ENCODE data around the gene YPEL5. TPM values are rescaled to one million over a fixed set of nuclear protein-coding genes. Genes with fewer than 3 reads are reported as not detected.

YPEL5 gene
- total and polyA plus RNA-seq, 4 donors = 86.1 to 139 (median 120) TPM

DNA sequence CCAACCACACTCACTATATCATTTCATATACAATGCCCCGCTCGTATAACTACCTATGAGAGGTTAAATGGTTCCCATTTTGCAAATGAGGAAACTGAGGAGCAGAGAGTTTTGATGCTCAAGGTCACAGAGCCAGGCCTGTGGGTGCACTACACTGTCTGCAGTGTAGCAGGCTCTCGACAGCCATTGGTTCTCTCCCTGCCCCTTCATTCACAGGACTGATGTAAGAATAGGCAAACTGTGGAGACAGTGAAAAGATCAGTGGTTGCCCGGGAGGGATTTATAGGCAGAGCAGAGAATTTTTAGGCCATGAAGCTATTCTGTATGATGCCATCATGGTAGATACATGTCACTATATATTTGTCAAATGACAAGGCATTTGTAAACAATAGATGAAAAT, 45.5 kb downstream of the YPEL5 start:
- H3K4me1 ChIP-seq (ENCODE audit: control insufficient read depth, insufficient read depth, low read length) = no peaks in the 10 kb centered on the region
- no peak overlapping the region for H3K27ac ChIP-seq (ENCODE audit: low read depth, low read length)
- H3K27me3 ChIP-seq (ENCODE audit: control insufficient read depth, insufficient read depth, low read length) = no peaks in the 10 kb centered on the region
- 100% methylated on average over 2 of the region's 4 CpGs for WGBS (ENCODE audit: insufficient coverage)
- H3K36me3 ChIP-seq (ENCODE audit: control insufficient read depth, insufficient read depth, low read length) = no peaks in the 10 kb centered on the region
- no peaks in the 10 kb centered on the region for H3K9me3 ChIP-seq (ENCODE audit: control insufficient read depth, insufficient read depth, low read length)
- no peak for DNase-seq (ENCODE audit: low read depth in 4 of 6, low spot score in 6 of 6)
- H3K4me3 ChIP-seq (ENCODE audit: low read depth, low read length) = no peak overlapping the region

DNA sequence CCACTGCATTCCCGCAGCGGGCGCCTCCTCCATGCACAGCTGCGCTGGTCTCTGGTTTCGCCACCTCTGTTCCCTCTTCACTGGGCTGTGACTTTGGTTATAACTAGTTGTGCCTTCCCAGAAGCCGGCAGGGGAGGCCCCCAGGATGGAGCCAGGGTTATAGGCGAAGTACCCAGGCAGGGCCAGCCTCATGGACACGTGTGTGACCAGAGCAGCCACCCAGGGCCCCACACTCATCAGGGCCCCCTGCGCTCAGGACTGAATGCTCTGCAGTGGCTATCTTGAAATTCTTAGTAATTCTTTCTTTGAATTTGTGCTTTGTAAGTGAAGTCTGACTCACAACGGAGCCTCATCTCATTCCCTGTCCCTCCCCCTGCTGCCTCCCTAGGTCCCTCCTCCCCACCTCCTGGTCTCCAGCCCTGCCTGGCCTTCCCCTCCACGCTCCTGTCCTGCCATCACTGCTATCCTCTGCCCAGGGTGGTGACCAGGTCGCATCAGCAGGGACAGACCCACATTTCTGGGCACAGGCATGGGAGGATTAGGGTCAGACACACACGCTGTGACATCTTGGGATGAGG, 46.4 kb downstream of the YPEL5 start:
- no peaks in the 10 kb centered on the region for H3K9me3 ChIP-seq (ENCODE audit: control insufficient read depth, insufficient read depth, low read length)
- 87% methylated on average over 12 of the region's 13 CpGs for WGBS (ENCODE audit: insufficient coverage)
- no peak for DNase-seq (ENCODE audit: low read depth in 4 of 6, low spot score in 6 of 6)
- no peaks in the 10 kb centered on the region for H3K36me3 ChIP-seq (ENCODE audit: control insufficient read depth, insufficient read depth, low read length)
- H3K27me3 ChIP-seq (ENCODE audit: control insufficient read depth, insufficient read depth, low read length) = no peaks in the 10 kb centered on the region
- no peaks in the 10 kb centered on the region for H3K4me1 ChIP-seq (ENCODE audit: control insufficient read depth, insufficient read depth, low read length)
- no peak overlapping the region for H3K4me3 ChIP-seq (ENCODE audit: low read depth, low read length)
- H3K27ac ChIP-seq (ENCODE audit: low read depth, low read length) = no peak overlapping the region

DNA sequence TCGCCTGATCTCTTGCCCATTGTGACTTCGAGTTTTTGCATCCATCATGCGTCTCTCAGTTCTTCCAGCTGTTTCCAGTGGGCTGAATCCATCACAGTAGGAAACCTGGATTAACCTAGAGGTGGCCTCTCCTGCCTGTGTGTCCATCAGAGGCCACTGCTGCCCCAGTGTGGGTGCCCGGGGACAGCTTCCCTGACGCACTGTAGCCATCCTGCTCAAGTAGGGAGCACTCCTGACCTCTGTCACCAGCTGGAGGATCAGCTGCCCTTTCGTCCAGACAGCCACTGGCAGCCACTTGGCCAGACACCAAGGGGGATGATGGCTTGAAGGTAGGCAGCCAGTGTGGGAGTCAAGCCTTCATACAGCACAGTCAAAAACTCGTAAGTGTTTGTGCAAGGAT, 47.6 kb downstream of the YPEL5 start:
- H3K9me3 ChIP-seq (ENCODE audit: control insufficient read depth, insufficient read depth, low read length) = no peaks in the 10 kb centered on the region
- H3K4me3 ChIP-seq (ENCODE audit: low read depth, low read length) = no peak overlapping the region
- no peak for DNase-seq (ENCODE audit: low read depth in 4 of 6, low spot score in 6 of 6)
- H3K27ac ChIP-seq (ENCODE audit: low read depth, low read length) = no peak overlapping the region
- no peaks in the 10 kb centered on the region for H3K4me1 ChIP-seq (ENCODE audit: control insufficient read depth, insufficient read depth, low read length)
- 79% methylated on average over 7 of the region's 7 CpGs for WGBS (ENCODE audit: insufficient coverage)
- no peaks in the 10 kb centered on the region for H3K36me3 ChIP-seq (ENCODE audit: control insufficient read depth, insufficient read depth, low read length)
- H3K27me3 ChIP-seq (ENCODE audit: control insufficient read depth, insufficient read depth, low read length) = no peaks in the 10 kb centered on the region

DNA sequence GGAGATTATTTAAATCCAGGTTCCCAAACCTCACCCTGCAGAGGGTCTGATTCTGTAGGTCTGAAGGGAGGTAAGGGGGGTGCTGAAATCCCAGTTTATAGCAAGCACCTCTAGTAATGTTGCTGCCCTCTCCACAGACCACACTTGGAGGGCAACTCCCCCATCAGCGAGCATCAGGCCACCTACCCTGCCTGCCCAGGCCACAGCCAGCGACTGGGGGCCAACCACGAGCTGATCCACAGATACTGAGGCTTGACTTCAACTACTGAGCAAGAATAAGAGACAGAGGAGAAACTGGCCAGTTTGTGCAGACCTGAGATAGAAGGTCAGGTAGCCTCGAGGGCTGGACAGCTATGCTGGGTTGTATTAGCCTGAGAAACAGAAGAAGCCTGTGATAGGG, 48.2 kb downstream of the YPEL5 start:
- no peak for DNase-seq (ENCODE audit: low read depth in 4 of 6, low spot score in 6 of 6)
- Histone ChIP-seq H3K9me3 (ENCODE audit: control insufficient read depth, insufficient read depth, low read length) (no peaks in the 10 kb centered on the region), H3K4me1 (ENCODE audit: control insufficient read depth, insufficient read depth, low read length) (no peaks in the 10 kb centered on the region), H3K36me3 (ENCODE audit: control insufficient read depth, insufficient read depth, low read length) (no peaks in the 10 kb centered on the region), H3K27me3 (ENCODE audit: control insufficient read depth, insufficient read depth, low read length) (no peaks in the 10 kb centered on the region), H3K27ac (ENCODE audit: low read depth, low read length) (no peak overlapping the region), H3K4me3 (ENCODE audit: low read depth, low read length) (no peak overlapping the region)
- 92% methylated on average over 4 of the region's 4 CpGs for WGBS (ENCODE audit: insufficient coverage)

DNA sequence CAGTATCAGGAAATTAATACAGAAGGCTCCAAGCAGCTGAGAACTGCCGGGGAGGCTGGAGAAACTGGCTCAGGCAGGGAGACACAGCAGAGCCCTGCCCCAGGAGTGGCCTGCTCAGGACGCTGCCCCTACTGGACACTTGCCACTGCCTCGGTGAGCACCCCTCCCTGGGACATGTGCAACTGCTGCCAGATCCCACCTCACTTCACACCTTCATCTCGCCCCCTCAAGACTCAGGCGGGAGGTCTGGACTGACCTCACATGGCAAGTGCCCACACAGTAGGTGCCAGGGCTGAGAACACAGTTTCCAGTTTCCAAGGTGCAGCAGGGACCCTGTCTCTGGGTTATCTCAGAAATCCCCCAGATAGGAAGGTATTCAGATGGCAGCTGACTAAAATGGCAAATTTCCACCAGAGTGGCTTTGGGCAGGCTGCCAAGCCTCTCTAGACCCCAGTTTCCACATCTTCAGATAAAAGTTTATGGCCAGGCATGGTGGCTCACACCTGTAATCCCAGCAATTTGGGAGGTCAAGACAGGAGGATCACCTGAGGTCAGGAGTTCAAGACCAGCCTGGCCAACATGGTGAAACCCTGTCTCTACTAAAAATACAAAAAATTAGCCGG, 50.9 kb downstream of the YPEL5 start:
- WGBS (ENCODE audit: insufficient coverage) = 83% methylated on average over 5 of the region's 6 CpGs

DNA sequence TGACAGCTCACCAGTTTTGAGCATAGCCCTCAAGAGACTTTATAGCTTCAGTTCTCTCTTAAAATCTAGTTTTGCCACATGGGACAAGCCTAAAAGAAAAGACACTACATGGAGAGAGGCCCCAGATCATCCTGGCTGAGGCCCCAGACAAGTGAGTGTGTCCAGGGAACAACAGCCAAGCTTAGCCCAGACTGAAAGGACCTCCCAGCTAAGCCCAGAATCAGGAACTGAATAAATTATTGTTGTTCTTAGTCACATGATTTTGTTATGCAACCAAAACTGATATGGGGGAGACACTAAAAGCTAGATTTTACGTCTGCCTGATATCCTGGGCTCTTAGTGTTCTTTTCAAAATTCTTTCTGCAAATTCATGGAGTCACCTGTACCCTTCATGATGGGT, 55.2 kb downstream of the YPEL5 start:
- Histone ChIP-seq H3K4me1 (ENCODE audit: control insufficient read depth, insufficient read depth, low read length) (no peaks in the 10 kb centered on the region), H3K36me3 (ENCODE audit: control insufficient read depth, insufficient read depth, low read length) (no peaks in the 10 kb centered on the region), H3K4me3 (ENCODE audit: low read depth, low read length) (no peak overlapping the region), H3K27ac (ENCODE audit: low read depth, low read length) (no peak overlapping the region), H3K27me3 (ENCODE audit: control insufficient read depth, insufficient read depth, low read length) (no peaks in the 10 kb centered on the region), H3K9me3 (ENCODE audit: control insufficient read depth, insufficient read depth, low read length) (no peaks in the 10 kb centered on the region)
- WGBS (ENCODE audit: insufficient coverage) = no CpG with 5 or more reads among the region's 1 CpG
- peak in 1 of 6 donors; percentile 50 for DNase-seq (ENCODE audit: low read depth in 4 of 6, low spot score in 6 of 6)

More for the DNA sequence above, 50.9 kb downstream of the YPEL5 start:
- Histone ChIP-seq H3K4me3 (ENCODE audit: low read depth, low read length) (no peak overlapping the region), H3K9me3 (ENCODE audit: control insufficient read depth, insufficient read depth, low read length) (no peaks in the 10 kb centered on the region), H3K27me3 (ENCODE audit: control insufficient read depth, insufficient read depth, low read length) (no peaks in the 10 kb centered on the region), H3K4me1 (ENCODE audit: control insufficient read depth, insufficient read depth, low read length) (no peaks in the 10 kb centered on the region), H3K36me3 (ENCODE audit: control insufficient read depth, insufficient read depth, low read length) (no peaks in the 10 kb centered on the region), H3K27ac (ENCODE audit: low read depth, low read length) (no peak overlapping the region)
- no peak for DNase-seq (ENCODE audit: low read depth in 4 of 6, low spot score in 6 of 6)

DNA sequence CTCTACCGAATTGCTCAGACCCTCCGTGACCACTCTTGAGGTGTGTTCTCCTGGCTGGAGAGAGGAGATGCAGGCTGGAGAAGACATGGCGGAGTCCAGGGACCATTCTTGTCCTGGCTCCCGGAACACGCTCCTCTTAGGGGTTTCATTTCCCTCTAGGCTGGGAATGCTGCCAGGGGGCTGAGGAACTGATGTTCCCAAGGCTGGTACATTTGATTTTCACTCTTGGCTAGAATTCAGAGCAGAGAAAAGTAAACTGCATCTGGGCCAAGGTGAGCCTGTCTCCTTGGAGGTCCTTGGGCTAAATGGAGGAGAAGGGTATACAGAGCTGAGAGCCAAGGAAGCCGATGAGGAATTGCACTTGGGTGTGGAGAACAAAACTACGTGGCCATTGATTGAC, 56.3 kb downstream of the YPEL5 start:
- no peaks in the 10 kb centered on the region for H3K27me3 ChIP-seq (ENCODE audit: control insufficient read depth, insufficient read depth, low read length)
- 97% methylated on average over 7 of the region's 7 CpGs for WGBS (ENCODE audit: insufficient coverage)
- no peaks in the 10 kb centered on the region for H3K4me1 ChIP-seq (ENCODE audit: control insufficient read depth, insufficient read depth, low read length)
- H3K36me3 ChIP-seq (ENCODE audit: control insufficient read depth, insufficient read depth, low read length) = no peaks in the 10 kb centered on the region
- no peak overlapping the region for H3K4me3 ChIP-seq (ENCODE audit: low read depth, low read length)
- no peak overlapping the region for H3K27ac ChIP-seq (ENCODE audit: low read depth, low read length)
- DNase-seq (ENCODE audit: low read depth in 4 of 6, low spot score in 6 of 6) = no peak
- no peaks in the 10 kb centered on the region for H3K9me3 ChIP-seq (ENCODE audit: control insufficient read depth, insufficient read depth, low read length)

DNA sequence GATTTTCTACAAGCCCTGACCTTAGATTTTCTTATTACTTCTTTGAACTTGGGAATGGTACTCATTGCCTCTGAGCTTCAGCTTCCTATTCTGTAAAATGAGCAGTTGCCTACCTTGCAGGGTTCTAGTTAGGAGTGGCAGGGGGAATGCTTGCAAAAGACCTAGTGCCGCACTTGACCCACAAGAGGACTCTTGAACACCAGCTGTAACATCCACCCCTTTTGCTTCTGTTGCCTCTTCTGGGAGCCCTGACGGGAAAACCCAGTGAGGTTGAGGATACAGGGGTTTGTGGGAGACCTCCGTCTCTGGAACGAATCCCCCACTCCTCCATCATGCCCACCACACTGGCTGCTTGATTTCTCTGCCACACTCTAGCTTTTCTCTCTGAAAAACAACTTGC, 57.5 kb downstream of the YPEL5 start:
- no peak overlapping the region for H3K4me3 ChIP-seq (ENCODE audit: low read depth, low read length)
- DNase-seq (ENCODE audit: low read depth in 4 of 6, low spot score in 6 of 6) = no peak
- H3K27ac ChIP-seq (ENCODE audit: low read depth, low read length) = no peak overlapping the region
- no peaks in the 10 kb centered on the region for H3K9me3 ChIP-seq (ENCODE audit: control insufficient read depth, insufficient read depth, low read length)
- H3K27me3 ChIP-seq (ENCODE audit: control insufficient read depth, insufficient read depth, low read length) = no peaks in the 10 kb centered on the region
- no peaks in the 10 kb centered on the region for H3K36me3 ChIP-seq (ENCODE audit: control insufficient read depth, insufficient read depth, low read length)
- 90% methylated on average over 2 of the region's 4 CpGs for WGBS (ENCODE audit: insufficient coverage)
- no peaks in the 10 kb centered on the region for H3K4me1 ChIP-seq (ENCODE audit: control insufficient read depth, insufficient read depth, low read length)

DNA sequence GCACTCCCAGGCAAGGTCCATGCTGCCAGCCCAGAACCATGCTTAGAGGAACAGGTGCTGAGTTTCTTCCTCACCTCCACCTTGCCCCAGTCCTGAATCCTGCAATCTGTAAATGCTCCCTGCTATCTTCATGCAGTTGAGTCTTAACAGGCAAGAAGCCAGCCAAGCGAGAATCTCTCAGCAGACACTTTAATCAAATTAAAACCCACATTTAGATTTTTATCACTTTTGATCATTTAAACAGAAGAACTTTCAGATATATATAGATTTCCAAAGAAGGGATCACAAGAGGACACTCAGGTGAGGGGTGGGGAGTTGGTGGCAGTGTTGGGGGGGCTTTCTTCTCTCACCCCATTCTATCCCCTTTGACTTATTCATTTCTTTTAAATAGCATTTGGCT, 58.6 kb downstream of the YPEL5 start:
- no peak overlapping the region for H3K4me3 ChIP-seq (ENCODE audit: low read depth, low read length)
- no peak overlapping the region for H3K27ac ChIP-seq (ENCODE audit: low read depth, low read length)
- no peaks in the 10 kb centered on the region for H3K36me3 ChIP-seq (ENCODE audit: control insufficient read depth, insufficient read depth, low read length)
- H3K9me3 ChIP-seq (ENCODE audit: control insufficient read depth, insufficient read depth, low read length) = no peaks in the 10 kb centered on the region
- no peaks in the 10 kb centered on the region for H3K27me3 ChIP-seq (ENCODE audit: control insufficient read depth, insufficient read depth, low read length)
- no peaks in the 10 kb centered on the region for H3K4me1 ChIP-seq (ENCODE audit: control insufficient read depth, insufficient read depth, low read length)
- WGBS (ENCODE audit: insufficient coverage) = no CpG with 5 or more reads among the region's 1 CpG
- no peak for DNase-seq (ENCODE audit: low read depth in 4 of 6, low spot score in 6 of 6)
